HG02885 (cell line): ENCODE data around the gene SPRR1A.

Experiments used
- ATAC-seq: cut with Tn5 transposase; IDR thresholded peaks from one replicate; pipeline ENCODE4 v1.9.1; 2021; ENCODE audit warnings: mild to moderate bottlenecking; ENCODE audit not compliant: unreplicated experiment, poor library complexity

Gene SPRR1A

DNA sequence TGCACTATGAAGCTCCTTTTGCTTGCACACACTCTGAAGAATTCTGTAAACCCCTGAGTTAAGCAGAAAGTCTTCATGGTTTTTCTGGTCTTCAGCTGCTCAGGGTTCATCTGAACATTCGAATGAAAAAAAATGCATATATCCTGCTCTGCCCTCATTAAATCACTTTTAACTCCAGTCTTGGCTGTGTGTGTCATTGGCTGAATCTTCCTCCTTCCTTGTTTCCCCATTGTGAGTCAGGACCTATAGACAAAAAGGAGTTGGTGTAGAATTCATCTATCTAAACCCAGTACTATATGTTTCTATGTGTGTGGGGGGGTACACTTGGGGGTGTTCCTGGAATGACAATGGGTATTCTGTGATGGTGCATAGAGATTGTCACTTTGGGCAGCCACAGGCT lies 40.5 kb downstream of the SPRR1A start:
- no peak for ATAC-seq

- no peak for ATAC-seq
Observed at GRCh38 chr1:153025797-153026196, 41.9 kb downstream of the SPRR1A start.

- ATAC-seq, result no peak
Observed at GRCh38 chr1:153028766-153029165, 44.9 kb downstream of the SPRR1A start.

GRCh38 chr1:153030895-153031294 lies 47.0 kb downstream of the SPRR1A start, which contains the start of gene SPRR1B:
Gene SPRR1B (plus strand): TSS chr1:153031203. CDS start chr1:153032346, 1,143 bp downstream.
- ATAC-seq, result no peak

GRCh38 chr1:153032073-153032472 lies 48.2 kb downstream of the SPRR1A start:
- no peak for ATAC-seq

DNA sequence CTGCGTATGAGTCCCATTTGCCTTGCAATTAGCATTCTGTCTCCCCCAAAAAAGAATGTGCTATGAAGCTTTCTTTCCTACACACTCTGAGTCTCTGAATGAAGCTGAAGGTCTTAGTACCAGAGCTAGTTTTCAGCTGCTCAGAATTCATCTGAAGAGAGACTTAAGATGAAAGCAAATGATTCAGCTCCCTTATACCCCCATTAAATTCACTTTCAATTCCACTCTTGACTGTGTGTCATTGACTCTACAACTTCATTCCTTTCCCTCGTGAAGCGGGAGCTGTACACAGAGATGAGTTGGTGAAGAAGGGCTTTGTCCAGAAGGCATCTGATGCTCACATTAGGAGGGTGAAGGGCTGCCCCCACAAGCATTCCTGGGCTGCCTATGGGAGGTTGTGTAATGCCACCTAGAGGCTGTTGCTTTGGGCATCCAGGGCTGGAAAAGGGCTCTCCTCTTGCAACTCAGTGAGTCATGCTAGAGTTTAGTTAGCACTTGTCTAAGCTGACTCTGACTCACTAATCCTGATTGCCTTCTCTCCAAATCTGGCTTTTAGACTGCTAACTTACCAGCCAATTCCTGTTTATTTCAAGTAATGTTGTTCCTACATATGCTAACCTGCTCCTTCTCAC lies 48.9 kb downstream of the SPRR1A start:
- no peak for ATAC-seq

DNA sequence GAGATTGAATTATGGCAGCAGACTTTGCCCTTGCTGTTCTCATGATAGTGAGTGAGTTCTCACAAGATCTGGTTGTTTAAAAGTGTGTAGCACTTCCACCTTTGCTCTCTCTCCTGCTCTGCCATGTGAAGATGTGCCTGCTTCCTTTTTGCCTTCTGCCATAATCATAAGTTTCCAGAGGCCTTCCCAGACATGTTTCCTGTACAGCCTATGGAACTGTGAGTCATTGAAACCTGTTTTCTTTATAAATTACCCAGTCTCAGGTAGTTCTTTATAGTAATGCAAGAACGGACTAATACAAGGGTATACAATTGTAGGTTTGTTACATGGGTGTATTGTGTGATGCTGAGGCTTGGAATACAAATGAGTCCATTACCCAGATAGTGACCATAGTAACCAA lies 51.3 kb downstream of the SPRR1A start:
- no peak for ATAC-seq
